Vagina (tissue), 2 donors: ENCODE data around the gene MBD5. TPM values are rescaled to one million over a fixed set of nuclear protein-coding genes. Genes with fewer than 3 reads are reported as not detected.

ENCODE experiments used
- DNase-seq, 2 donors: peaks; one replicate each; pipeline ENCODE4 v3.0.0-alpha.2; 2017; ENCODE audit errors: extremely low spot score in 2 of 2
- H3K27ac ChIP-seq: fragments of 200-600 bp; sonication (generic); one replicate; pipeline ENCODE4 v1.5.1; 2019
- H3K27me3 ChIP-seq: fragments of 200-600 bp; sonication (generic); one replicate; pipeline ENCODE4 v1.5.1; 2019
- H3K36me3 ChIP-seq, 2 donors: fragments of 200-600 bp; sonication (generic); one replicate each; pipeline ENCODE4 v1.5.1; 2017 to 2019
- H3K4me1 ChIP-seq: fragments of 200-600 bp; sonication (generic); one replicate; pipeline ENCODE4 v1.5.1; 2019
- H3K4me3 ChIP-seq, 2 donors: fragments of 200-600 bp; sonication (generic); 1 replicate in 1 of 2; 2 replicates in 1 of 2; pipeline ENCODE4 v1.5.1; 2016 to 2019
- H3K9me3 ChIP-seq: fragments of 200-600 bp; sonication (generic); one replicate; pipeline ENCODE4 v1.5.1; 2019
- POLR2A ChIP-seq, 2 donors: fragments of 450-650 bp; IDR thresholded peaks; one replicate each; pipeline ENCODE4 v1.6.1; 2017; ENCODE audit warnings: antibody characterized with exemption in 2 of 2, mild to moderate bottlenecking in 2 of 2, moderate library complexity in 2 of 2
- POLR2AphosphoS5 ChIP-seq, 2 donors: sonication (generic); formaldehyde crosslinking; IDR thresholded peaks; one replicate each; pipeline ENCODE4 v1.9.0; 2017; ENCODE audit warnings: antibody characterized with exemption in 2 of 2, mild to moderate bottlenecking in 2 of 2, low read depth in 1 of 2; ENCODE audit not compliant: insufficient read depth in 1 of 2
- intact Hi-C: fragments of 100-400 bp; cut with DNase I; formaldehyde crosslinking; loops from one replicate; pipeline ENCODE4 v1.15.1; 2023
- total RNA-seq: library from RNA; depleted of rRNA; stranded (reverse); fragments of >200 nt; gene quantifications from one replicate; pipeline ENCODE4 v1.2.3, GENCODE V29; 2016
- TF ChIP-seq, protein P1 (sequence below), 3 experiments: fragments of 450-650 bp in 2 of 3; fragments of 200-600 bp in 1 of 3; sonication (generic) in 1 of 3; IDR thresholded peaks; one replicate each; pipeline ENCODE4 v1.5.1; 2017 to 2019; ENCODE audit warnings: antibody characterized with exemption in 3 of 3, mild to moderate bottlenecking in 2 of 3, moderate library complexity in 2 of 3

Gene MBD5
- total RNA-seq, 1 donor from 2014 or later, result 32.7 TPM

GRCh38 chr2:148108385-148108784 lies 87.5 kb downstream of the MBD5 start:
- no peak overlapping the region for H3K4me3 ChIP-seq
- no peaks in the 10 kb centered on the region for H3K9me3 ChIP-seq
- H3K27me3 ChIP-seq, result no peaks in the 10 kb centered on the region
- no peaks in the 10 kb centered on the region for H3K36me3 ChIP-seq
- no peaks in the 10 kb centered on the region for H3K4me1 ChIP-seq
- no peak overlapping the region for H3K27ac ChIP-seq
- TF ChIP-seq POLR2A (IDR thresholded peaks at IDR 0.05) (no peak), POLR2AphosphoS5 (IDR thresholded peaks at IDR 0.05; ENCODE audit: insufficient read depth in 1 of 2, low read depth in 1 of 2) (no peak)
- TF ChIP-seq, protein P1, sequence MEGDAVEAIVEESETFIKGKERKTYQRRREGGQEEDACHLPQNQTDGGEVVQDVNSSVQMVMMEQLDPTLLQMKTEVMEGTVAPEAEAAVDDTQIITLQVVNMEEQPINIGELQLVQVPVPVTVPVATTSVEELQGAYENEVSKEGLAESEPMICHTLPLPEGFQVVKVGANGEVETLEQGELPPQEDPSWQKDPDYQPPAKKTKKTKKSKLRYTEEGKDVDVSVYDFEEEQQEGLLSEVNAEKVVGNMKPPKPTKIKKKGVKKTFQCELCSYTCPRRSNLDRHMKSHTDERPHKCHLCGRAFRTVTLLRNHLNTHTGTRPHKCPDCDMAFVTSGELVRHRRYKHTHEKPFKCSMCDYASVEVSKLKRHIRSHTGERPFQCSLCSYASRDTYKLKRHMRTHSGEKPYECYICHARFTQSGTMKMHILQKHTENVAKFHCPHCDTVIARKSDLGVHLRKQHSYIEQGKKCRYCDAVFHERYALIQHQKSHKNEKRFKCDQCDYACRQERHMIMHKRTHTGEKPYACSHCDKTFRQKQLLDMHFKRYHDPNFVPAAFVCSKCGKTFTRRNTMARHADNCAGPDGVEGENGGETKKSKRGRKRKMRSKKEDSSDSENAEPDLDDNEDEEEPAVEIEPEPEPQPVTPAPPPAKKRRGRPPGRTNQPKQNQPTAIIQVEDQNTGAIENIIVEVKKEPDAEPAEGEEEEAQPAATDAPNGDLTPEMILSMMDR (IDR thresholded peaks at IDR 0.05), result no peak
- no peak for DNase-seq
- intact Hi-C loops, result no loop called here

GRCh38 chr2:148110184-148110583 lies 89.3 kb downstream of the MBD5 start:
- H3K27ac ChIP-seq, result no peak overlapping the region
- DNase-seq, result no peak
- H3K36me3 ChIP-seq, result no peaks in the 10 kb centered on the region
- intact Hi-C loops, result no loop called here
- no peak overlapping the region for H3K4me3 ChIP-seq
- no peaks in the 10 kb centered on the region for H3K27me3 ChIP-seq
- H3K9me3 ChIP-seq, result no peaks in the 10 kb centered on the region
- no peaks in the 10 kb centered on the region for H3K4me1 ChIP-seq
- TF ChIP-seq, protein P1 (IDR thresholded peaks at IDR 0.05), result no peak
- TF ChIP-seq POLR2A (IDR thresholded peaks at IDR 0.05) (no peak), POLR2AphosphoS5 (IDR thresholded peaks at IDR 0.05; ENCODE audit: insufficient read depth in 1 of 2, low read depth in 1 of 2) (no peak)

GRCh38 chr2:148122788-148123187 lies 101.9 kb downstream of the MBD5 start:
- no peak for DNase-seq
- H3K27me3 ChIP-seq, result no peaks in the 10 kb centered on the region
- TF ChIP-seq POLR2A (IDR thresholded peaks at IDR 0.05) (no peak), POLR2AphosphoS5 (IDR thresholded peaks at IDR 0.05; ENCODE audit: insufficient read depth in 1 of 2, low read depth in 1 of 2) (no peak)
- TF ChIP-seq, protein P1 (IDR thresholded peaks at IDR 0.05), result no peak
- H3K36me3 ChIP-seq, result no peaks in the 10 kb centered on the region
- no peaks in the 10 kb centered on the region for H3K4me1 ChIP-seq
- intact Hi-C loops, result no loop called here
- no peak overlapping the region for H3K27ac ChIP-seq
- no peak overlapping the region for H3K4me3 ChIP-seq
- no peaks in the 10 kb centered on the region for H3K9me3 ChIP-seq

GRCh38 chr2:148124271-148124670 lies 103.4 kb downstream of the MBD5 start:
- no peaks in the 10 kb centered on the region for H3K4me1 ChIP-seq
- no peaks in the 10 kb centered on the region for H3K36me3 ChIP-seq
- no peak overlapping the region for H3K27ac ChIP-seq
- no peak for TF ChIP-seq POLR2AphosphoS5 (IDR thresholded peaks at IDR 0.05; ENCODE audit: insufficient read depth in 1 of 2, low read depth in 1 of 2)
- no peak for TF ChIP-seq POLR2A (IDR thresholded peaks at IDR 0.05)
- TF ChIP-seq, protein P1 (IDR thresholded peaks at IDR 0.05), result no peak
- no peak for DNase-seq
- H3K4me3 ChIP-seq, result no peak overlapping the region
- intact Hi-C loops, result no loop called here
- no peaks in the 10 kb centered on the region for H3K9me3 ChIP-seq
- H3K27me3 ChIP-seq, result no peaks in the 10 kb centered on the region

DNA sequence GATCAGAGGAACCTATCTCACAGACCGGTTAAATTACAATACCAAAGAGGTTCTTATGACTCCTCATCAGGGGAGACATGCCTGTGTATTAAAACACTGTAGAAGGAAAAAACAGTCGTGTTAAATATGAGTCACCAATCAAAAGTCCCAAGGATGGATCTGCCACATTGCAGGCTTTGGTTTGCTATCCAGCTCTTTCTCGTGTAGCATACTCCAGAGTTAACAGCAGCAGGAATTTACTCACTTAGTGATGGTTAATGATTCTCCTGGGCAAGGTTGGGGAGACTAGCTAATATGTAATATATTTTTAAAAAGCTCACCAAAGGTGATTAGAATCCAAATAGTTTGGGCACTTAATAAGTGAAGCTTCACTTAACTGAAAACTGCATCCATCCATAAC lies 109.7 kb downstream of the MBD5 start:
- H3K9me3 ChIP-seq, result no peaks in the 10 kb centered on the region
- H3K27me3 ChIP-seq, result no peaks in the 10 kb centered on the region
- TF ChIP-seq, protein P1 (IDR thresholded peaks at IDR 0.05), result no peak
- TF ChIP-seq POLR2AphosphoS5 (IDR thresholded peaks at IDR 0.05; ENCODE audit: insufficient read depth in 1 of 2, low read depth in 1 of 2), result no peak
- TF ChIP-seq POLR2A (IDR thresholded peaks at IDR 0.05), result no peak
- H3K4me1 ChIP-seq, result no peaks in the 10 kb centered on the region
- no peak overlapping the region for H3K4me3 ChIP-seq
- no peak overlapping the region for H3K27ac ChIP-seq
- no peaks in the 10 kb centered on the region for H3K36me3 ChIP-seq
- DNase-seq, result no peak
- intact Hi-C loops, result no loop called here
